Tibial nerve (tissue), 4 donors: ENCODE measurements around the gene WDR53.

Source experiments
- CTCF ChIP-seq, 5 experiments: fragments of 200-600 bp in 3 of 5; fragments of 450-650 bp in 2 of 5; sonication (generic) in 3 of 5; IDR thresholded peaks; one replicate each; pipeline ENCODE4 v1.5.1; 2016 to 2019; ENCODE audit warnings: antibody characterized with exemption in 5 of 5, mild to moderate bottlenecking in 3 of 5, moderate library complexity in 2 of 5
- EP300 ChIP-seq, 2 donors: sonication (generic); formaldehyde crosslinking; IDR thresholded peaks; one replicate each; pipeline ENCODE4 v1.6.1; 2017; ENCODE audit warnings: antibody characterized with exemption in 2 of 2, mild to moderate bottlenecking in 1 of 2
- POLR2A ChIP-seq, 2 donors: fragments of 450-650 bp; IDR thresholded peaks; one replicate each; pipeline ENCODE4 v1.6.1; 2017; ENCODE audit warnings: antibody characterized with exemption in 2 of 2, mild to moderate bottlenecking in 2 of 2, moderate library complexity in 2 of 2

DNA sequence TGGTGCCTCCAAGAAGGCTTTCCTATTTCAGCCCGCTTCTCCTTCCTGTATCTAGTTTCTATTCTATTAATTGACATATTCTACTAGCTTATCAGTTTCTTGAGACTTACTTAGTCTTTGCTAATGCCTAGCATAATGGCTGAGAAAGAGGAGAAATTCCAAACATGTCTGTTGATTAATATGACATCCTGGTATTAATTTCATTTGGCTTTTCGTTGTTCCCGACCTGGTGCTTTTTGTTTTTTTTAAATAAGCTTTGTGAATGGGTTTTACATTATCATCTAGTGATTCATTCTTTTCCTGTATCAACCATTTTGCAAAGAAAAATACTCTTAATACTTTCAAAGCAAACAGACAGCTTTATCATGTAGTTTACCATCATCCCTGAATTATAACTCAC lies 13.1 kb downstream of the WDR53 start:
- TF ChIP-seq CTCF (IDR thresholded peaks at IDR 0.05) = no peak
- TF ChIP-seq EP300 (IDR thresholded peaks at IDR 0.05) = no peak
- no peak for TF ChIP-seq POLR2A (IDR thresholded peaks at IDR 0.05)
